Mucosa of gallbladder (tissue), 1 donor: ENCODE data around the gene PRELP. TPM values are rescaled to one million over a fixed set of nuclear protein-coding genes. Genes with fewer than 3 reads are reported as not detected.
"Not testable (repeated sequence)": the region's sequence is repeated elsewhere in the genome, so short reads cannot be mapped to it uniquely, and the experiment has no call there.

ENCODE experiments used
- DNase-seq: peaks from one replicate; pipeline ENCODE4 v3.0.0-alpha.2; 2020; ENCODE audit warnings: low spot score
- total RNA-seq: library from RNA; stranded (reverse); gene quantifications from one replicate; pipeline ENCODE4 v1.2.1, GENCODE V29; 2021
- donor health status: DM: no; HTN: no; CAD: no.

PRELP gene
- total RNA-seq, 1 donor from 2014 or later = 72.1 TPM

DNA sequence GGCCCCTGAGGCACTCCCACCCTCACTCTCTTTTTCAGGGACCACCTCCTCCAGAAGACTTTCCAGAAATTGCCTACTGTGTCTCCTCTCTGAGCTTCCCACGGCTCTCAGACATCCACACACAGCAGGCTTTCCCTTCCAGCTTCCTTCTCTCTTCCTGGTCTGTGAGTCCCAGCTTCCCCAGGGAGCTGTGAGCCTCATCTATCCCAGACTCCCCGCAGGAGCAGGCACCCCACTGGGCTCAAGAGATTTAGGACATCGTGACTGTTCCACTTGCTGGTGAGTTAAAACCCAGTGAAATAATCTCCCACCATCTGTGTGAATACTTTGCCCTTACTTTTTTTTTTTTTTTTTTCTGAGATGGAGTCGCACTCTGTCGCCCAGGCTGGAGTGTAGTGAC lies 22.0 kb upstream of the PRELP start:
- DNase-seq = no peak

GRCh38 chr1:203454986-203455471 lies 20.6 kb upstream of the PRELP start:
- DNase-seq = no peak

GRCh38 chr1:203455706-203456105 lies 19.9 kb upstream of the PRELP start:
- DNase-seq = no peak

- DNase-seq = no peak
Measured at GRCh38 chr1:203456577-203456976, 19.0 kb upstream of the PRELP start.

DNA sequence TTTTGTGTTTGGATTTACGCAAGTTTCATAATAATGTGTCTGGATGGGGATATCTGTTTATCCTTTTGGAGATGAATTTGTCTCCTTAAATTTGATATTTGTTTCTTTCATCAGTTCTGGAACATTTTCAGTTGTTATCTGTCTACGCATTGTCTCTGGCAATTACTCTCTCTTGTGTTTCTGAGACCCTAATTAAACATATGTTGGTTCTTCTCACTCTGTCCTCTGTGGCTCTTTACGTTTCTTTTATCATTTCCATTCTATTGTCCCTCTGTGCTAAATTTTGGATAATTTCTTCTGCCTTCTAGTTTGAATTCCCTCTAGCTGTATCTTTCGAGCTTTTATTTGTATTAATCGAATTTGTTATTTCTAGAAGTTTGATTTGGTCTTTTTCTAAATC lies 17.5 kb upstream of the PRELP start:
- no peak for DNase-seq

DNA sequence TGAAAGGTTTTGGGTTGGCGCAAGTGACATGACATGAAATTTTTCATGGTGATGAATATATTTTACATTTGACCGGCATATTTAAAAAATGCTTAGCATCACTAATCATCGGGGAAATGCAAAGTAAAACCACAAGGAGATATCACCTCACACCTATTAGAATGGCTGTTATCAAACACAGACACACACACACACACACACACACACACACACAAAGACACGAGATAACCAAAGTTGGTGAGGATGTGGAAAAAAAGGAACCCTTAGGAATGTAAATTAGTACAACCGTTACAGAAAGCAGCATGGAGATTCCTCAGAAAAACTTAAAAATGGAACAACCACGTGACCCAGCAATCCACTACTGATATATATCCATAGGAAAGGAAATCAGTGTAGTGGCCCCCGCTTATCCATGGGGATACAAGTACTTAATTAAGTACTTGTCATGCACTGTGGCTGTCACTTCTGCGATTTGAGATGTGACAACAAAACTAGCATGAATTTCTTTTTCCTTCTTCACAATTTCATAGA lies 15.9 kb upstream of the PRELP start:
- DNase-seq = no peak

GRCh38 chr1:203461717-203462116 lies 13.9 kb upstream of the PRELP start:
- no peak for DNase-seq

DNA sequence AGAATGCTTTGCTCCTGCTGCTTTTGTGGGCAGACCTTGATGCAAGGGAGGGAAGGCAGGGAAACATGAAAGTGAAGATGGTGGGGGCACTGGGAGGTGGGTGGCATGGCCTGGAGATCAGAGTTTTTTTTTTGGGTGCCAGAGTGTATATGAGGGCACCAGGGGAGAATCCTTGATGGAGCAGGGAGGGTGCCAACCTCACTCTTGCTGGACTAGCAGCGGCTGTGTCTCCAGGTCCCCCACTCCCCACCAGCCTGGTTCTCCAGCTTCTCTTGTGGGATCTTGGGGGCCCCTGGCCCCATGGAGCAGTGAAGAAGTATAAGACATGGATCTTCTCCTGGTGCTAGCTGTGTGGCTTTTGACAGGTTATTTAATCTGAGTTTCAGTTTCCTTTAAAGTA lies 13.5 kb upstream of the PRELP start:
- DNase-seq = no peak

GRCh38 chr1:203462878-203463277 lies 12.7 kb upstream of the PRELP start:
- DNase-seq = no peak

DNA sequence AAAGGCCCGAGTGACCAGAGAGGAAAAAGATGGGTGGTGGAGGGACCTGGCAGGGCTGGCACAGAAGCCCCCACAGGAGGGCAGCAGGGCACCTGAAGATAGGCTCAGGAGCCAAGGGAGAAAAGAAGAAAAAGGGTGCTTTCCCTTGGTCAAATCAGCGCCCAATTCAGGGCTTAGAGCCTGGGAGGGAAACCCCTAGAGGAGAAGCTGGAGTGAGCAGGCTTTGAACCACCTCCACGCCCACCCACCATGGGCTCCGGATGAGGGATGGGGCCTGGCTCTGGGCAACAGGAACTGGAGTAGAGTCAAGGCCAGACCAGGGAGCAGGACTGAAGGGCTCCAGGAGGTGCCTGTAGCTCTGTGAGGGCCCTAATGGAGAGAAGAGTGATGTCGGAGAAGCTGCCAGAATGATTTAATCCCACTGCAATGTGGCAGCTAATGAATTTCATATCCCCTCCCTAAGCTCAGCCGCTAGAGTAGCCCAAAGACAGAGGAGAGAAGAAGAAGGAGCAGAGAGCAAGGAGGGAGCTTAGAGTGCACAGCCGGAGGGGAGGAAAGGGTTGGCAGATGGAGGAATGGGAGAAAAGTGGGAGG lies 12.0 kb upstream of the PRELP start:
- DNase-seq = no peak

- DNase-seq = no peak
Measured at GRCh38 chr1:203464226-203464625, 11.4 kb upstream of the PRELP start.

DNA sequence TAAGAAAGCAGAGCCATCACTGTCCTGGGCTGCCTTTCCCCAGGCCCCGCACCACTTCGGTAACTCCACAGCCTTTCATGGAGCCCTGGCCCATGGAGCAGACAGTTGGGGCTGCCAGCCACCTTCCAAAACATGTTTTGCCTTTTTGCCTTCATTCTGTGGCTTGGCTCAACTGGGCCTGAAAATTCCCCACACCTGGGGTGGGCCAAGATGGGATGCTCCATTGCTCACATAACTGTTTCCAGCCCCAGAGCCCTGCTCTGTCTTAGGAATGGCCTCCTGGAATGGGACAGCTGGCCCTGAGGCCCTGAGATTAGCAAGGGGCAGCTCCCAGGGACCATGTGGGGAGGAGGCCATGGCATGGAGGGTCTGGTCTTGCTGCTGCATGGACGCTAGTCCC lies 10.9 kb upstream of the PRELP start:
- DNase-seq = no peak

GRCh38 chr1:203465146-203465798 lies 10.3 kb upstream of the PRELP start:
- DNase-seq = peak; percentile 55

DNA sequence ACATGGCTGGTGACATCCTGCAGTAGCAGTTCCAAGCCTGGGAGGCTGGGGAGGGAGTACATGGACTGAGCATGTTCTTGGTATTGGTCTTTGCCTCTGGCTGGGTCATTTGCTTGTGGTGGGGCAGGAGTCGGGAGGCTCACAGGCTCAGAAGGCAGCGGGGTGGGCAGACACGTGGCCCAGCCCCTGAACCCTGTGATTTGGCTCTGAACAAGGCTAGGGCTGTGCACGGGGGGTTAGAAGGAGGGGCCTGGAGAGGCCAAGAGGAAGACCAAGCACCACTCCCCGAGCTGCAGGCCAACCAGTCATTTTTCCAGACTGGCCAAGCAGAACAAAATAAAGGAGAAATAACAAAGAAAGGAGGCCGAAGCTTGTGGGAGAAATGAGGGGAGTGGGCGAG lies 9.7 kb upstream of the PRELP start:
- DNase-seq = no peak

GRCh38 chr1:203466906-203467549 lies 8.6 kb upstream of the PRELP start:
- not testable (repeated sequence) for DNase-seq

DNA sequence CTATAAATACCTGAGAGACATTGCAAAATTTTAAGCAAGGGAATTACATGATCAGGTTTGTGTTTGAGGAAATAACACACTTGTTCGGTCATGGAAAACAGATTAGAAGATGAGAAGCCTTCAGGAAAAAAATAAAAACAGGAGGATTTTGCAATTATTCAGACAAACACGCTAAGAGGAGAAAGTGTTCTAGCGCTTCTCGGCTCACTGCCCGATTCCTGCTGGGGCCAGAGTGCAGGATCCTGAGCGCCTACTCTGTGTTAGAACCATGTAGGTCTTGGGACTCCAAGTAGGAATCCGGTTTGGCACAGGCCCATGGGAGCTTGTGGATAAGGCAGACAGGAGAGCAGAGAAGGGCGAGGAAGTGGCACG lies 8.1 kb upstream of the PRELP start:
- peak; percentile 52 for DNase-seq

GRCh38 chr1:203468326-203468725 lies 7.3 kb upstream of the PRELP start:
- DNase-seq = no peak

DNA sequence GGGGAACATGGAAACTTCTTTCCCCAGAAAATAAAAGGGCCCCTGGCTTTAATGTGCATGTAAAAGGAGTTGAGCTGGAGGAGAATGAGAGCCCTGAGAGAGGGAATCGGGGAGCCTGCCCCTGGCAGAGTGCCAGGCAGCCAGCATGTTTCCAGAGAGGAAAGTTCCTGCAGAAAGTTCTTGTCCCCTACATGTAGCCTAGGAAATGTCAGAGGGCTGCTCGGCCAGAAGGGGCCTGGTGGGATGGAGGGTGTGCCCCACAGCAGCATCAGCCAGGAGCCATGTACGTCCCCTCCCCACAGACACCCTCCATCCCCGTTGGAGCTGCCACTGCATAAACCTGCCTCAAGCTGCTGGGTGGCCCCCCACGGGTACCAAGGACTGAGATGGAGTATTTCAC lies 5.4 kb upstream of the PRELP start:
- DNase-seq = no peak

DNA sequence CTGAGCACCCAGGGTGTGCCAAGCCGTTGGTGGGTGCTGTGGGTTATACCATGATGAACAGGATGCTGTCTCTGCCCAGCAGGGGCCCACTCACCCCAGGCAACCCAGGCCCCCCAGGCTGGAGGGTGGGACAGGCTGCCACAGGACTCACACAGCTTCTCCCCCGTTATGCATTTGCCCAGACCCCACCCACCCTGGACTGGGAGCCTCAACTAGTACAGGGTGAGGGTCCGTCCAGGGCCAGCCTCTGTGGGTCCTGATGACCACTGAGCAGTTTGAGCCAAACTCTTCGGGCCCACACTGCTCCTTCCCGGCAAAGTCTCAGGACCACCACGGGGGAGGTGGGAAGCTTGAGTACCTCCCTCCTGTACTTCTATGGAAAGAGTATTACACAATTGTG lies 3.8 kb upstream of the PRELP start:
- no peak for DNase-seq

DNA sequence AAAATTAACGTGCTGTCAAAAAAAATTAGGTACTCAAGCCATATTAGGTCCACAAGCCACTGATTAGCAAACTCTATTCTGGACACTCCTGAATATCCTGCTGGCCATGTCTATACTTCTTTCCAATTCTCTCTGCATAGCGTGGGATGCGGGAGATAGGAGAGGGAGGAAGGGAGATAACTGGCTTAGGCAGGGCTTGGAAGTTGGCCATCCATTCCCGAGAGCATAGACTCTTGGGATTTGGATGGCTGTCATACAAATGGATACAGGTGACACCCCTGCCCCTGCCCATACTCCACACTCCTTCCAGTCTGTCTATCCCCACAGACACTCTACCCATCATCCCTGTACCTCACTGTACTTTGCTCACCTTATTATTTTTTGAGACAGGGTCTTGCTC lies 2.3 kb upstream of the PRELP start:
- no peak for DNase-seq

DNA sequence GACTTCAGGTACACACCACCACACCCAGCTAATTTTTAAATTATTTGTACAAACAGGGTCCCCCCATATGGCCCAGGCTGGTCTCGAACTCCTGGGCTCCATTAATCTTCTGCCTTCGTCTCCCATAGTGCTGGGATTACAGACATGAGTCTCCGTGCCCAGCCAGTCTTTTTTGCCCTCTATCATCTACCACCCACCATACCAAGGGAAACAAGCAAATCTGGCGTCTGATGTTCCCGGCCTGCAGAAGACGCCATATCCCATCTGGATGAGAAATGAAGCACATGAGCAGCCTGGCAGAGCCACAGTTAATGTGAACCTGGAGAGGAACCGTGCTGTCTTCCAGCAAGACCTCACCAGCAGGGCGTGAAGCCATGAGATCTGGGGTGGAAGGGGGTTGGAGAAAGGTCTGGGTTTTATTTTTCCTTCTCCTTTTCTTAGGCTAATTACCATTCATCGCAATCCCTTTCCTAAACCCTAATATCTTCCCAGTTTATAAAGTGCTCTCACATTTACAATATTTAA lies 1.8 kb upstream of the PRELP start:
- no peak for DNase-seq

DNA sequence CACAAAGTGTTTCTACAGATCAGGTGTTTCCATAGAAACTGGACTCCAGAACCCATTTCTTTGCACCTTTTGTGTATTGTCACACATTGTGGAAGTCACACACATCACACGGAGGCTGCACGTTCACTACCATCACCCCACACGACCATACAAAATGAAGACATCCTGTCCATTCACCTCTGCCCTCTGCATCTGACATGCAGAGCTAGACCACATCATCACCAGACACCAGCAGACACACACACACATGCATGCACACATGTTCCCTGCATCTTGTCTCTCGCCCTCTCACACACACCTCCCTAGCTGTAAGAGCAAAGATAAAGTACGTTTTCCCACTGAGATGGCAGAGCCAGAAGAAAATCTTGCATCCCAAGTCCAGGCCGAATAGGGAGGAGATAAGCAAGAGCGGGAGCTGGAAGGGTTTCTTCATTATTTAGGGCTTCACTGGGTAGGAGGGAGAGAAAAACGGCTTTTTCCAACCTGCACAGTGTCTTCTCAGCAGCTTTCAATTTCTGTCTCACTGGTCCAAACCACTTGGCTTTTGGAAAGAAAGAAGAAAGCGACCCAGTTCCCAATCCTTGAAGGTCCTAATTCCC lies 709 bp downstream of the PRELP start:
- no peak for DNase-seq
